Erythroblast (primary cell): Measurements from ENCODE around the gene TLK2.
"Not testable (repeated sequence)": the region's sequence is repeated elsewhere in the genome, so short reads cannot be mapped to it uniquely, and the experiment has no call there.

Experiments
- DNase-seq, 2 experiments: peaks; one replicate each; lab custom pipeline; 2025; lab: John Stamatoyannopoulos, UW
- GATA1 ChIP-seq: IDR thresholded peaks from 2 replicates; pipeline ENCODE4 v1.6.1; 2011; ENCODE audit warnings: low read depth, mild to moderate bottlenecking, control low read depth, low read length, moderate library complexity
- POLR2A ChIP-seq: IDR thresholded peaks from 2 replicates; pipeline ENCODE4 v1.6.1; 2011; ENCODE audit warnings: mild to moderate bottlenecking, low read length

Gene TLK2

GRCh38 chr17:62558941-62559340 lies 80.3 kb downstream of the TLK2 start:
- not testable (repeated sequence) for DNase-seq

- not testable (repeated sequence) for DNase-seq
These were observed 82.3 kb downstream of the TLK2 start for GRCh38 chr17:62560971-62561370.

- DNase-seq = no peak
- TF ChIP-seq POLR2A = no peak
- TF ChIP-seq GATA1 = no peak
These were observed 84.0 kb downstream of the TLK2 start for GRCh38 chr17:62562656-62563055.

GRCh38 chr17:62565817-62566216 lies 87.2 kb downstream of the TLK2 start:
- DNase-seq = no peak
- TF ChIP-seq GATA1 = no peak
- no peak for TF ChIP-seq POLR2A

- TF ChIP-seq POLR2A = no peak
- no peak for DNase-seq
These were observed 88.5 kb downstream of the TLK2 start for GRCh38 chr17:62566996-62567578.

- TF ChIP-seq POLR2A = no peak
- no peak for TF ChIP-seq GATA1
- DNase-seq = no peak
These were observed 93.9 kb downstream of the TLK2 start for GRCh38 chr17:62572488-62572887.

- no peak for TF ChIP-seq GATA1
- TF ChIP-seq POLR2A = no peak
- no peak for DNase-seq
These were observed 94.3 kb downstream of the TLK2 start for GRCh38 chr17:62572888-62573401.

GRCh38 chr17:62573480-62574117 lies 95.0 kb downstream of the TLK2 start:
- TF ChIP-seq POLR2A (no peak), GATA1 (no peak)
- no peak for DNase-seq

- no peak for DNase-seq
- TF ChIP-seq POLR2A (no peak), GATA1 (no peak)
These were observed 97.8 kb downstream of the TLK2 start for GRCh38 chr17:62576382-62576781.

- no peak for TF ChIP-seq GATA1
- no peak for TF ChIP-seq POLR2A
- no peak for DNase-seq
These were observed 100.3 kb downstream of the TLK2 start for GRCh38 chr17:62578757-62579487.

GRCh38 chr17:62580947-62581346 lies 102.3 kb downstream of the TLK2 start:
- TF ChIP-seq POLR2A (no peak), GATA1 (no peak)
- no peak for DNase-seq

- TF ChIP-seq POLR2A (no peak), GATA1 (no peak)
- no peak for DNase-seq
These were observed 103.1 kb downstream of the TLK2 start for GRCh38 chr17:62581764-62582163.

GRCh38 chr17:62587554-62587953 lies 108.9 kb downstream of the TLK2 start:
- DNase-seq = no peak
- no peak for TF ChIP-seq GATA1

GRCh38 chr17:62588109-62588508 lies 109.5 kb downstream of the TLK2 start:
- no peak for DNase-seq
- TF ChIP-seq GATA1 (no peak), POLR2A (no peak)
